GM12891 (cell line): ENCODE data around the gene RRP7A.

Experiments
- POLR2AphosphoS5 ChIP-seq: IDR thresholded peaks from 2 replicates; pipeline ENCODE4 v1.6.1; 2011; ENCODE audit warnings: low read depth, low read length, control low read depth
- SPI1 ChIP-seq: IDR thresholded peaks from 2 replicates; pipeline ENCODE4 v1.6.1; 2011; ENCODE audit warnings: low read depth, low read length, control low read depth

DNA sequence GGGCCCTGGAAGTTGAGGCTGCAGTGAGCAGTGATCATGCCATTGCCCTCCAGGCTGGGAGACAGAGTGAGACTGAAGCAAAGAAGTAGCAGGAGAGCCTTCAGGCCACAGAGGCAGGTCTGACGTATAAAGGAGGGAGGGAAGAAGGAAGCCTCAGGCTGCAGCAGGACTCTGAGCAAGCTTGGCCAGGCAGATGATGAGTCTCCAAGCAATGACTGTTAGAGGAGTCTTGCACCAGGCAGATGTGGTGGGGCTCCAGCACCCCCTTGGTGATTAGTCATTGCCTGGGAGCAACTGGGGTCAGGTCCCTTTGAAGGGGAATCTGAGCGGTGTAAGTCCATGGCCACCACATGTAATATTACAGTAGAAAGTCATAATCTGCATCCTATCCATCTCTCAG lies 50.8 kb downstream of the RRP7A start:
- TF ChIP-seq POLR2AphosphoS5 = no peak
- no peak for TF ChIP-seq SPI1
